Fibroblast of skin of left quadriceps (primary cell): ENCODE results near the gene ZYG11B.
"Not testable (repeated sequence)": the region's sequence is repeated elsewhere in the genome, so short reads cannot be mapped to it uniquely, and the experiment has no call there.

Source experiments
- DNase-seq, 2 experiments: peaks; one replicate each; pipeline ENCODE4 v3.0.0-alpha.2; 2013; ENCODE audit warnings: low read depth in 2 of 2

The ZYG11B gene

DNA sequence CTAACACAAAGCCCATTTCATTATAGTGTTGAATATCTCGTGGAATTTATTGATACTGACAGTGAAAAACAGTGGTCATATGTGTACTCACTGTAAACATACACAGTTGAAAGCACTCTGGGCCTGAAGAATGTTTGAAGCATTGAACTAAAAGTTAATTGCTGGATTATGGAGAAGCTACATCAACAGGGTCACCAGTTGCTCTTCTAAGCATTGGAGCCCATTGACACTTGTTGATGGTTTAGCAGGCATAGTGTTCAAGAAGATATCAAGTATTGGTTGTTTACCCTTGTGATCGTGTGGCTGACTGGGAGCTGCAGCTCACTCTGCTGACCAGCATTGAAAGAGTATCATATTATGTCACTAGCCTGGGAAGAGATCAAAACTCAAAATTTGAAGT, 126.6 kb downstream of the ZYG11B start:
- DNase-seq = no peak

DNA sequence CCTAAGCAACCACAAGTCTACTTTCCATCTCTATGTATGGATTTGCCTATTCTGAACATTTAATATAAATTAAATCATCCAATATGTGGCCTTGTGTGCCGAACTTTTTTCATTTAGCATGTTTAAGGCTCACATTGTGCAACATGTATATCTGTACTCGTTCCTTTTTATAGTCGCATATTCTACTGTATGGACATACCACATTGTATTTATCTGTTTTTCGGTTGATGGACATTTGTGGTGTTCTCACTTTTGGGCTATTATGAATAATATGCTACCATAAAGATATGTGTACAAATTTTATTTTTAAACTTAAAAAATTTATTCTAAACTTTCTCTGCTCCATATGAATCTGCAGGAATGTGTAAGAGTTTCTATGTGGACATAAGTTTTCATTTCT, 129.3 kb downstream of the ZYG11B start:
- no peak for DNase-seq

DNA sequence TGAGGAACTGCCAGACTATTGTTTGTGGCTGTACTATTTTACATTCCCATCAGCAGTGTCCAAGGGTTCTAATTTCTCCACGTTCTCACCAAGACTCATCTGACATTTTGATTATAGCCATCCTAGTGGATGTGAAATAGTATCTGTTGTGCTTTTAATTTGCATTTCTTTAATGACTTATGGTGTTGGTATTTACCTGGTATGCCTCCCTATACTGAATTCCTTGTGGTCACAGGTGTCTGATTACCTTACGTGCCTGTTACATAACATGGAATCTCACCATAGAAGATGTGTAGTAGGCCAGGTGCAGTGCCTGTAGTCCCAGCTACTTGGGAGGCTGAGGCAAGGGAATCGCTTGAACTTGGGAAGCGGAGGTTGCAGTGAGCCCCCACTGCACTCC, 129.8 kb downstream of the ZYG11B start:
- no peak for DNase-seq

DNA sequence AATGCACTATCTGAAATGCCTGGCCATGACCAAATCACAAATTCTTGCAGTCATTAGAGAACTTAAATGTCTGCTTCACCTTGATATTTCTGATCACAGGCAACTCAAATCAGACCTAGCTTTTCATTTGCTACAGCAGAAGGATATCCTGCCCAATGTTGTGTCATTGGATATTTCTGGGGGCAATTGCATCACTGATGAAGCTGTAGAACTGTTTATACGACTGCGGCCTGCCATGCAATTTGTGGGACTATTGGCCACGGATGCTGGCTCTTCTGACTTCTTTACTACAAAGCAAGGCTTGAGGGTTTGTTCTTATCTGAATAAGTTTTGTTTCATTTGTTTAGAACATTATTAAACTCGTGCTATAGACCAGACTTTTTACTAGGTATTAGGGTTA, 131.2 kb downstream of the ZYG11B start:
- DNase-seq = no peak

DNA sequence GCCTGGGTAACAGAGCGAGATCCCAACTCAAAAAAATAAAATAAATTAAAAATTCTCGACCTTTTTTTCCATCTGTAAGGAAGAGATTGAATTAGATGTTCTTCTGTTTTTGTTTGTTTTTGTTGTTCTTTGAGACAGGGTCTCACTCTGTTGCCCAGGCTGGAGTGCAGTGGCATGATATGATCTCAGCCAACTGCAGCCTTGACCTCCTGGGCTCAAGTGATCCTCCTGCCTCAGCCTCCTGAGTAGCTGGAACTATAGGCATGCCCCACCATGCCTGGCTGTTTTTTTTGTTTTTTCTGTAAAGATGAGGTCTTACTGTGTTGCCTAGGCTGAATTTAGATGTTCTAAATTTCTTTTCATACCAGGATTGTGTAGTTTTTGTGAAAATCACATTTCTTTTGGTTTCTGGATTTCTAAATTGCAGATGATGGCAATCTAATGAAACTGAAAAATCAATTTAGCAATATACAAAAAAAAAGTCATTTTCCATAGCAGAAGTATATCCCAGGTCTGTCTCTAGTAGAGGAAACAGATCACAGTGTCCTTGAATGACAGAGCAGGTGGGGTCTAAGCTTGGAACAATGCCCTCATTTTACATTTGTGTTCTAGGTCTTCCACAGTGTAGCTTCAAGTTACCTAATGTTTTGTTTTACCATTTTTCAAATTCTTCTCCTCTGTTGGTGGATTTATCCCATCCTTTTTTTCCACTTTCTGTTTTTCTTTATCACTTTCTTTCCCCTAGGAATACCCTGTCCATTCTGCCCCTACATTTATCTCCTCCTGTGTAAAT, 136.6 kb downstream of the ZYG11B start:
- DNase-seq = no peak

DNA sequence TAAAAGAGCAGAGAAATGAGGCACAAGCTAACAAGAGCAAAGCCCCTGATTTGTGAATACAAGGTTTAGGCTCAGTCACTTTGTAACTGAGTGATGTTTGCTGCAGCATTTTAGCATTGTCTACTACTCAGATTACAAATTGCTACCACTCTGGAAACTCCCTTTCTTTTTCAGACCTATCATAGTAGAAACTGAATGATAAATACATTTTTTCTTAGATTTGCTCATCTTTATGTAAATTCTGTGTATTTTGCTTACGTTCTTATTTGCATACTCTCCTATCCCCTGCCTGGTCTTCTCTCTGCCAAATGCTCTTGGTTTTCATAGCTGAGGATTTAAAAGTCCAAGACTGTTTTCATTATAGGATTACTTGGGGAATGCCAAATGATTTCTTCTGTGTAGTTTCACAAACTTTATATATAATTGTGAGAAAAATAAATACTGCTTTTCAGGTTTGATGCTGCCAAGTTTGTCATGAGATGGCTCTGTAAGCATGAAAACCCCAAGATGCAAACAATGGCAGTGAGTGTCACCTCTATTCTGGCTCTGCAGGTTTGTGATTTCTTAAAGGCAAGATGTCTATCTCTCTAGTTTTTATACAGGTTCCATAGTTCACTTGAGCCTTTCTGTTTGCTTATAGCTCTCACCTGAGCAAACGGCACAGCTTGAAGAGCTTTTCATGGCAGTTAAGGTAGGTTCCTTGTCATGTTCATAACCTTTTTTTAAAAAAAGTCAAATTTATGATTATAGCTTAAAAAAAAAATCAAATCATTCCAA, 141.0 kb downstream of the ZYG11B start:
- no peak for DNase-seq

DNA sequence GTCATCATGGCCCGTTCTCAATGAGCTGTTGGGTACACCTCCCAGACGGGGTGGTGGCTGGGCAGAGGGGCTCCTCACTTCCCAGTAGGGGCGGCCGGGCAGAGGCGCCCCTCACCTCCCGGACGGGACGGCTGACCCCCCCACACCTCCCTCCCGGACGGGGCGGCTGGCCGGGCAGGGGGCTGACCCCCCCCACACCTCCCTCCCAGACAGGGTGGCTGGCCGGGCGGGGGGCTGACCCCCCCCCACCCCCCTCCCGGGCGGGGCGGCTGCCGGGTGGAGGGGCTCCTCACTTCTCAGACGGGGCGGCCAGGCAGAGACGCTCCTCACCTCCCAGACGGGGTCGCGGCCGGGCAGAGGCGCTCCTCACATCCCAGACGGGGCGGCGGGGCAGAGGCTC, 143.5 kb downstream of the ZYG11B start:
- DNase-seq = not testable (repeated sequence)

DNA sequence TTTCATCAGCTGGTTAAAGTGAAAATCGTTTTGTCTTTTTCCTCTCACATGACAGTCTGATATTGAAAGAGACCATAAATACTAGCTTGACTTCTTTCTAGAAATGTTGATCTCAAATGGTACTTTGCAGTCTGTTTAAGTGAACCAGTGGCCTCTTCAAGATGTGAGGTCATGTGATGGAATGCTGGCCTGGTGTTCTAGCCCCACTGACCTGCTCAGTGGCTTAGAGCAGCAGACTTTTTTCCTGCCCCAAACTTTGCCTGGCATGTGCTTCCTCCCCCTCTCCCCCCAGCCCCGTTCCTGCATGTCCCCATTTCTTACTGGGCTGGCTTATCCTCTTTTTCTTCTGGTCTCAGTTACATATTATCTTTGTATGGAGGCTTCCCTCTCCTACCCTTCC, 150.6 kb downstream of the ZYG11B start:
- no peak for DNase-seq
